Posterior cingulate gyrus (tissue), 11 donors: ENCODE measurements around the gene WNT2.
"Not testable (repeated sequence)": the region's sequence is repeated elsewhere in the genome, so short reads cannot be mapped to it uniquely, and the experiment has no call there.

Experiments
- DNase-seq, 10 donors: peaks; one replicate each; pipeline versions ENCODE4 v3.0.0 to v3.0.0-alpha.2; 2020 to 2021; ENCODE audit warnings: mixed read lengths in 3 of 10
- intact Hi-C: fragments of 100-400 bp; cut with DNase I; formaldehyde crosslinking; loops from one replicate; pipeline ENCODE4 v1.15.1; 2023

The WNT2 gene

GRCh38 chr7:117270371-117270770 lies 52.5 kb downstream of the WNT2 start:
- intact Hi-C loops: no loop called here
- no peak for DNase-seq

GRCh38 chr7:117269886-117270285 lies 53.0 kb downstream of the WNT2 start:
- no peak for DNase-seq
- intact Hi-C loops: no loop called here

GRCh38 chr7:117269417-117269816 lies 53.4 kb downstream of the WNT2 start:
- intact Hi-C loops: no loop called here
- DNase-seq: no peak

GRCh38 chr7:117264716-117265115 lies 58.1 kb downstream of the WNT2 start:
- intact Hi-C loops: no loop called here
- no peak for DNase-seq

GRCh38 chr7:117262546-117262945 lies 60.3 kb downstream of the WNT2 start:
- intact Hi-C loops: no loop called here
- no peak for DNase-seq

GRCh38 chr7:117259615-117260014 lies 63.2 kb downstream of the WNT2 start:
- no peak for DNase-seq
- intact Hi-C loops: no loop called here

GRCh38 chr7:117251687-117252086 lies 71.2 kb downstream of the WNT2 start:
- no peak for DNase-seq
- intact Hi-C loops: no loop called here

GRCh38 chr7:117250801-117251200 lies 72.1 kb downstream of the WNT2 start:
- intact Hi-C loops: no loop called here
- DNase-seq: no peak

- DNase-seq: no peak
- intact Hi-C loops: no loop called here
Observed at GRCh38 chr7:117250245-117250644, 72.6 kb downstream of the WNT2 start.

GRCh38 chr7:117249696-117250095 lies 73.2 kb downstream of the WNT2 start:
- DNase-seq: no peak
- intact Hi-C loops: no loop called here

- intact Hi-C loops: no loop called here
- DNase-seq: peak in 5 of 10 donors; percentile 17 to 85 (median 34)
Observed at GRCh38 chr7:117248829-117249228, 74.0 kb downstream of the WNT2 start.

- intact Hi-C loops: no loop called here
- no peak for DNase-seq
Observed at GRCh38 chr7:117247809-117248208, 75.0 kb downstream of the WNT2 start.

GRCh38 chr7:117245703-117246102 lies 77.2 kb downstream of the WNT2 start:
- DNase-seq, intact Hi-C loops: not testable (repeated sequence)

GRCh38 chr7:117243390-117243789 lies 79.5 kb downstream of the WNT2 start:
- no peak for DNase-seq
- intact Hi-C loops: no loop called here

- intact Hi-C loops: no loop called here
- DNase-seq: no peak
Observed at GRCh38 chr7:117241088-117241487, 81.8 kb downstream of the WNT2 start.

- intact Hi-C loops: no loop called here
- DNase-seq: peak in 1 of 10 donors; percentile 43
Observed at GRCh38 chr7:117238937-117239336, 83.9 kb downstream of the WNT2 start.

- peak in 1 of 10 donors; percentile 54 for DNase-seq
- intact Hi-C loops: no loop called here
Observed at GRCh38 chr7:117238472-117238871, 84.4 kb downstream of the WNT2 start.

GRCh38 chr7:117237646-117238045 lies 85.2 kb downstream of the WNT2 start:
- intact Hi-C loops: no loop called here
- DNase-seq: no peak

GRCh38 chr7:117231047-117231359 lies 91.9 kb downstream of the WNT2 start:
- DNase-seq: no peak
- intact Hi-C loops: no loop called here

GRCh38 chr7:117230276-117231046 lies 92.4 kb downstream of the WNT2 start:
- intact Hi-C loops: no loop called here
- DNase-seq: no peak

- peak in 1 of 10 donors; percentile 51 for DNase-seq
- intact Hi-C loops: no loop called here
Observed at GRCh38 chr7:117229350-117229749, 93.5 kb downstream of the WNT2 start.

GRCh38 chr7:117227091-117227490 lies 95.8 kb downstream of the WNT2 start:
- intact Hi-C loops: no loop called here
- DNase-seq: no peak

GRCh38 chr7:117225536-117225935 lies 97.3 kb downstream of the WNT2 start:
- DNase-seq: peak in 1 of 10 donors; percentile 18
- intact Hi-C loops: no loop called here
